Measurements from ENCODE around the gene ARNT2. TPM values are rescaled to one million over a fixed set of nuclear protein-coding genes. Genes with fewer than 3 reads are reported as not detected.

Gene ARNT2
- polyA plus RNA-seq (2013, experiment 1 of 2): 31.2 TPM
- polyA plus RNA-seq (2013, experiment 2 of 2): 31.5 TPM

GRCh38 chr15:80404057-80404760, at the start of gene ARNT2:
Gene ARNT2 (plus strand): TSS chr15:80404382. CDS start chr15:80404516, 134 bp downstream.
- Histone ChIP-seq H2BK15ac (ENCODE audit: low read length) (peak within 1 kb of the TSS; percentile 59), H3K27me3 (ENCODE audit: control insufficient read depth in 3 of 3, insufficient read depth in 3 of 3, low read depth in 1 of 3, low read length in 3 of 3) (no peaks in the 10 kb centered on the region), H2BK120ac (ENCODE audit: low read depth, low read length) (no peak within 1 kb of the TSS), H3K4me3 (ENCODE audit: low read length in 2 of 2) (peak within 1 kb of the TSS; percentile 68 to 95), H2BK5ac (ENCODE audit: low read length) (peak within 1 kb of the TSS; percentile 17), H3K79me1 (ENCODE audit: low read depth, low read length) (peaks cover 3% of the 10 kb centered on the region), H3K23ac (ENCODE audit: low read depth, low read length, poor library complexity) (no peak within 1 kb of the TSS), H3K4me2 (ENCODE audit: insufficient read depth, low read length, poor library complexity, severe bottlenecking) (peak within 1 kb of the TSS; percentile 84), H3K27ac (replicated peaks; ENCODE audit: low read length) (peak within 1 kb of the TSS; percentile 75), H3K36me3 (replicated peaks in 1 of 2; ENCODE audit: control insufficient read depth in 2 of 2, insufficient read depth in 2 of 2, low read length in 2 of 2) (peaks cover 0 to 29% of the 10 kb centered on the region in 2 donors), H3K9ac (ENCODE audit: low read depth, low read length, poor library complexity) (peak within 1 kb of the TSS; percentile 94), H2AFZ (ENCODE audit: low read length) (peak within 1 kb of the TSS; percentile 95), H4K8ac (ENCODE audit: low read depth, low read length) (no peak within 1 kb of the TSS), H3K14ac (ENCODE audit: low read length) (peak within 1 kb of the TSS; percentile 59), H4K91ac (ENCODE audit: low read depth, low read length, poor library complexity) (peak within 1 kb of the TSS; percentile 34), H3K18ac (ENCODE audit: low read length) (peak within 1 kb of the TSS; percentile 97), H2BK12ac (ENCODE audit: low read length) (no peak within 1 kb of the TSS), H3K4ac (ENCODE audit: low read length) (peak within 1 kb of the TSS; percentile 67), H2AK5ac (ENCODE audit: low read depth, low read length) (peak within 1 kb of the TSS; percentile 33), H3K9me3 (replicated peaks in 1 of 2; ENCODE audit: control insufficient read depth in 2 of 2, insufficient read depth in 1 of 2, low read depth in 1 of 2, low read length in 2 of 2) (no peaks in the 10 kb centered on the region), H3K4me1 (ENCODE audit: control insufficient read depth in 2 of 2, insufficient read depth in 1 of 2, low read depth in 1 of 2, low read length in 2 of 2) (peaks cover 15 to 17% of the 10 kb centered on the region in 2 donors)
- WGBS, 2 donors (ENCODE audit: extremely low coverage in 2 of 2, insufficient read length in 2 of 2, insufficient replicate concordance in 1 of 2): no CpG with 5 or more reads among the region's 102 CpGs
- DNase-seq (ENCODE audit: low spot score): peak; percentile 66

DNA sequence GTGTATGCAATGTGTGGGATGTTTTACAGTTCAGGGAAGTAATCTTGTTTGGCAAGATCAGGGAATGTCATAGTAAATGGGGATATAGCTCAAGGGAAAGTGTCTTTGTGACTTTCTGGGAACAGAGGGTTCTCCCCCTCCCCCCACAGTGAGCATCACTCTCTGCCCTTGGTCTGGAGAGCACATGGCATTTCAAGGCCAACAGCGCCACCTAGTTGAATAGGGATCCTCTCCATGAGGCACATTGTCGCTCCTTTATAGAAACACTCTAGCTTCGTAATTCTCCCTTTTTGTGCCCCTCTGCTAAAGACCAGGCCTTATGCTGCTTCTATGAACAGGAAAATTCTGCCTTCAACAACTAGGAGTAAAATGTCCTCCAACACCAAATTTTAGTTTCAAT, 37.1 kb upstream of the ARNT2 start:
- no peak overlapping the region for H3K18ac ChIP-seq (ENCODE audit: low read length)
- H2BK5ac ChIP-seq (ENCODE audit: low read length): no peak overlapping the region
- WGBS, 2 donors (ENCODE audit: extremely low coverage in 2 of 2, insufficient read length in 2 of 2, insufficient replicate concordance in 1 of 2): no CpG with 5 or more reads among the region's 3 CpGs
- H2AK5ac ChIP-seq (ENCODE audit: low read depth, low read length): no peak overlapping the region
- H3K27ac ChIP-seq (replicated peaks; ENCODE audit: low read length): no peak overlapping the region
- no peak for DNase-seq (ENCODE audit: low spot score)
- no peak overlapping the region for H3K9ac ChIP-seq (ENCODE audit: low read depth, low read length, poor library complexity)
- H4K8ac ChIP-seq (ENCODE audit: low read depth, low read length): no peak overlapping the region
- no peak overlapping the region for H2BK120ac ChIP-seq (ENCODE audit: low read depth, low read length)
- H4K91ac ChIP-seq (ENCODE audit: low read depth, low read length, poor library complexity): no peak overlapping the region
- H3K27me3 ChIP-seq (ENCODE audit: control insufficient read depth in 3 of 3, insufficient read depth in 3 of 3, low read depth in 1 of 3, low read length in 3 of 3): no peaks in the 10 kb centered on the region
- H3K79me1 ChIP-seq (ENCODE audit: low read depth, low read length): no peaks in the 10 kb centered on the region
- H3K4me3 ChIP-seq (ENCODE audit: low read length in 2 of 2): no peak overlapping the region
- H3K9me3 ChIP-seq (replicated peaks in 1 of 2; ENCODE audit: control insufficient read depth in 2 of 2, insufficient read depth in 1 of 2, low read depth in 1 of 2, low read length in 2 of 2): peaks cover 10 to 23% of the 10 kb centered on the region in 2 donors
- no peaks in the 10 kb centered on the region for H3K4me1 ChIP-seq (ENCODE audit: control insufficient read depth in 2 of 2, insufficient read depth in 1 of 2, low read depth in 1 of 2, low read length in 2 of 2)
- H3K23ac ChIP-seq (ENCODE audit: low read depth, low read length, poor library complexity): no peak overlapping the region
- no peak overlapping the region for H2BK12ac ChIP-seq (ENCODE audit: low read length)
- no peak overlapping the region for H2AFZ ChIP-seq (ENCODE audit: low read length)
- no peak overlapping the region for H2BK15ac ChIP-seq (ENCODE audit: low read length)
- no peak overlapping the region for H3K4me2 ChIP-seq (ENCODE audit: insufficient read depth, low read length, poor library complexity, severe bottlenecking)
- H3K14ac ChIP-seq (ENCODE audit: low read length): no peak overlapping the region
- no peaks in the 10 kb centered on the region for H3K36me3 ChIP-seq (replicated peaks in 1 of 2; ENCODE audit: control insufficient read depth in 2 of 2, insufficient read depth in 2 of 2, low read length in 2 of 2)
- no peak overlapping the region for H3K4ac ChIP-seq (ENCODE audit: low read length)

DNA sequence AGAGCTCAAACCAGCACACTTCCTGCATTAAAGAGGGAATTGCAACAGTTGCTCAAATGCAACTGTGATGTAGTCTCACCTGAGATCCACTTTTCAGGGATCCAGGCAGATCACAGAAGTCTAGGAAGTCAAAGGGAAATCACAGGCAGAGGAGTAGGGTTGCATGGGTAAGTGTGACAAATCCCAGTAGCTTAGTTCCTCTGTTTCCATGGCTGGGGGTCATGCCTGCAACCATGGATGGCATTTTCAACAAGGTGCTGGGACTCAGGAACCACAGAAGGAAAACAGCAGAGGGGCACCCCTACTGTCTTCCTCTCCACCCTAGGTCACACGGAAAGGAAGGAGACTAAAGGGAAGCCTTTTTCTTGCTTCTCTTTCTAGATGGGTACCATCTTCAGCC, 36.5 kb upstream of the ARNT2 start:
- no peaks in the 10 kb centered on the region for H3K36me3 ChIP-seq (replicated peaks in 1 of 2; ENCODE audit: control insufficient read depth in 2 of 2, insufficient read depth in 2 of 2, low read length in 2 of 2)
- no CpG with 5 or more reads among the region's 1 CpG for WGBS, 2 donors (ENCODE audit: extremely low coverage in 2 of 2, insufficient read length in 2 of 2, insufficient replicate concordance in 1 of 2)
- no peaks in the 10 kb centered on the region for H3K79me1 ChIP-seq (ENCODE audit: low read depth, low read length)

GRCh38 chr15:80371924-80372323, 32.3 kb upstream of the ARNT2 start:
- Histone ChIP-seq H3K79me1 (ENCODE audit: low read depth, low read length) (no peaks in the 10 kb centered on the region), H3K4me3 (ENCODE audit: low read length in 2 of 2) (no peak overlapping the region), H3K4ac (ENCODE audit: low read length) (no peak overlapping the region), H4K8ac (ENCODE audit: low read depth, low read length) (no peak overlapping the region), H3K27me3 (ENCODE audit: control insufficient read depth in 3 of 3, insufficient read depth in 3 of 3, low read depth in 1 of 3, low read length in 3 of 3) (no peaks in the 10 kb centered on the region), H2AFZ (ENCODE audit: low read length) (no peak overlapping the region), H2AK5ac (ENCODE audit: low read depth, low read length) (no peak overlapping the region), H2BK120ac (ENCODE audit: low read depth, low read length) (no peak overlapping the region), H2BK12ac (ENCODE audit: low read length) (no peak overlapping the region), H3K9me3 (replicated peaks in 1 of 2; ENCODE audit: control insufficient read depth in 2 of 2, insufficient read depth in 1 of 2, low read depth in 1 of 2, low read length in 2 of 2) (peaks cover 8 to 20% of the 10 kb centered on the region in 2 donors), H3K14ac (ENCODE audit: low read length) (no peak overlapping the region), H3K27ac (replicated peaks; ENCODE audit: low read length) (no peak overlapping the region), H4K91ac (ENCODE audit: low read depth, low read length, poor library complexity) (no peak overlapping the region), H3K23ac (ENCODE audit: low read depth, low read length, poor library complexity) (no peak overlapping the region), H3K4me1 (ENCODE audit: control insufficient read depth in 2 of 2, insufficient read depth in 1 of 2, low read depth in 1 of 2, low read length in 2 of 2) (no peaks in the 10 kb centered on the region), H3K9ac (ENCODE audit: low read depth, low read length, poor library complexity) (no peak overlapping the region), H3K18ac (ENCODE audit: low read length) (no peak overlapping the region), H2BK5ac (ENCODE audit: low read length) (no peak overlapping the region), H2BK15ac (ENCODE audit: low read length) (no peak overlapping the region), H3K4me2 (ENCODE audit: insufficient read depth, low read length, poor library complexity, severe bottlenecking) (no peak overlapping the region), H3K36me3 (replicated peaks in 1 of 2; ENCODE audit: control insufficient read depth in 2 of 2, insufficient read depth in 2 of 2, low read length in 2 of 2) (no peaks in the 10 kb centered on the region)
- no CpG with 5 or more reads among the region's 2 CpGs for WGBS, 2 donors (ENCODE audit: extremely low coverage in 2 of 2, insufficient read length in 2 of 2, insufficient replicate concordance in 1 of 2)
- no peak for DNase-seq (ENCODE audit: low spot score)

More for the DNA sequence above, 36.5 kb upstream of the ARNT2 start:
- Histone ChIP-seq H3K4me1 (ENCODE audit: control insufficient read depth in 2 of 2, insufficient read depth in 1 of 2, low read depth in 1 of 2, low read length in 2 of 2) (no peaks in the 10 kb centered on the region), H2AK5ac (ENCODE audit: low read depth, low read length) (no peak overlapping the region), H4K91ac (ENCODE audit: low read depth, low read length, poor library complexity) (no peak overlapping the region), H4K8ac (ENCODE audit: low read depth, low read length) (no peak overlapping the region), H2BK15ac (ENCODE audit: low read length) (no peak overlapping the region), H3K18ac (ENCODE audit: low read length) (no peak overlapping the region), H3K4me2 (ENCODE audit: insufficient read depth, low read length, poor library complexity, severe bottlenecking) (no peak overlapping the region), H2AFZ (ENCODE audit: low read length) (no peak overlapping the region), H3K14ac (ENCODE audit: low read length) (no peak overlapping the region), H3K9me3 (replicated peaks in 1 of 2; ENCODE audit: control insufficient read depth in 2 of 2, insufficient read depth in 1 of 2, low read depth in 1 of 2, low read length in 2 of 2) (peaks cover 10 to 23% of the 10 kb centered on the region in 2 donors), H3K27ac (replicated peaks; ENCODE audit: low read length) (no peak overlapping the region), H3K9ac (ENCODE audit: low read depth, low read length, poor library complexity) (no peak overlapping the region), H2BK12ac (ENCODE audit: low read length) (no peak overlapping the region), H3K23ac (ENCODE audit: low read depth, low read length, poor library complexity) (no peak overlapping the region), H3K4me3 (ENCODE audit: low read length in 2 of 2) (no peak overlapping the region), H2BK5ac (ENCODE audit: low read length) (no peak overlapping the region), H3K27me3 (ENCODE audit: control insufficient read depth in 3 of 3, insufficient read depth in 3 of 3, low read depth in 1 of 3, low read length in 3 of 3) (no peaks in the 10 kb centered on the region), H3K4ac (ENCODE audit: low read length) (no peak overlapping the region), H2BK120ac (ENCODE audit: low read depth, low read length) (no peak overlapping the region)
- no peak for DNase-seq (ENCODE audit: low spot score)

All from neuronal stem cell (in vitro differentiated cells).